Uterus (tissue), 4 donors: ENCODE results near the gene MACROD1. TPM values are rescaled to one million over a fixed set of nuclear protein-coding genes. Genes with fewer than 3 reads are reported as not detected.

Experiments
- DNase-seq, 2 donors: peaks; one replicate each; pipeline ENCODE4 v3.0.0-alpha.2; 2019 to 2020
- H3K27ac ChIP-seq, 2 donors: fragments of 200-600 bp; sonication (generic); 1 replicate in 1 of 2; 2 replicates in 1 of 2; pipeline ENCODE4 v1.5.1; 2016 to 2018
- H3K27me3 ChIP-seq, 2 donors: fragments of 200-600 bp; sonication (generic); one replicate each; pipeline ENCODE4 v1.5.1; 2018 to 2019; ENCODE audit warnings: control low read depth in 1 of 2
- H3K36me3 ChIP-seq, 2 donors: fragments of 200-600 bp; sonication (generic); one replicate each; pipeline ENCODE4 v1.5.1; 2019; ENCODE audit warnings: control low read depth in 1 of 2
- H3K4me1 ChIP-seq, 2 donors: fragments of 200-600 bp; sonication (generic); one replicate each; pipeline ENCODE4 v1.5.1; 2018 to 2019; ENCODE audit warnings: control low read depth in 1 of 2
- H3K4me3 ChIP-seq, 2 donors: fragments of 200-600 bp; sonication (generic); 1 replicate in 1 of 2; 2 replicates in 1 of 2; pipeline ENCODE4 v1.5.1; 2018 to 2019; ENCODE audit warnings: mild to moderate bottlenecking in 1 of 2
- H3K9me3 ChIP-seq, 2 donors: fragments of 200-600 bp; sonication (generic); one replicate each; pipeline ENCODE4 v1.5.1; 2019; ENCODE audit warnings: control low read depth in 1 of 2
- POLR2A ChIP-seq, 2 donors: fragments of 450-650 bp; IDR thresholded peaks; one replicate each; pipeline ENCODE4 v1.6.1; 2016; ENCODE audit warnings: antibody characterized with exemption in 2 of 2, mild to moderate bottlenecking in 1 of 2, moderate library complexity in 1 of 2
- intact Hi-C: fragments of 100-400 bp; cut with DNase I; formaldehyde crosslinking; loops from one replicate; pipeline ENCODE4 v1.15.1; 2023; ENCODE audit warnings: low total_unique reads
- total RNA-seq, 4 donors: library from RNA; depleted of rRNA in 3 of 4; stranded (reverse); fragments of >200 nt in 3 of 4; gene quantifications; one replicate each; pipeline versions ENCODE4 v1.1.0 to v1.2.4, GENCODE V29; 2014 to 2023
- TF ChIP-seq, protein P1 (sequence below), 4 experiments: fragments of 200-600 bp in 2 of 4; fragments of 450-650 bp in 2 of 4; sonication (generic) in 2 of 4; IDR thresholded peaks; one replicate each; pipeline ENCODE4 v1.5.1; 2016 to 2019; ENCODE audit warnings: antibody characterized with exemption in 4 of 4, mild to moderate bottlenecking in 2 of 4, moderate library complexity in 1 of 4
- donor health status: DM: yes; HTN: yes; CAD: no.

MACROD1 gene
- total RNA-seq, 4 donors from 2014 or later = 1.8 to 27.1 (median 6.6) TPM

DNA sequence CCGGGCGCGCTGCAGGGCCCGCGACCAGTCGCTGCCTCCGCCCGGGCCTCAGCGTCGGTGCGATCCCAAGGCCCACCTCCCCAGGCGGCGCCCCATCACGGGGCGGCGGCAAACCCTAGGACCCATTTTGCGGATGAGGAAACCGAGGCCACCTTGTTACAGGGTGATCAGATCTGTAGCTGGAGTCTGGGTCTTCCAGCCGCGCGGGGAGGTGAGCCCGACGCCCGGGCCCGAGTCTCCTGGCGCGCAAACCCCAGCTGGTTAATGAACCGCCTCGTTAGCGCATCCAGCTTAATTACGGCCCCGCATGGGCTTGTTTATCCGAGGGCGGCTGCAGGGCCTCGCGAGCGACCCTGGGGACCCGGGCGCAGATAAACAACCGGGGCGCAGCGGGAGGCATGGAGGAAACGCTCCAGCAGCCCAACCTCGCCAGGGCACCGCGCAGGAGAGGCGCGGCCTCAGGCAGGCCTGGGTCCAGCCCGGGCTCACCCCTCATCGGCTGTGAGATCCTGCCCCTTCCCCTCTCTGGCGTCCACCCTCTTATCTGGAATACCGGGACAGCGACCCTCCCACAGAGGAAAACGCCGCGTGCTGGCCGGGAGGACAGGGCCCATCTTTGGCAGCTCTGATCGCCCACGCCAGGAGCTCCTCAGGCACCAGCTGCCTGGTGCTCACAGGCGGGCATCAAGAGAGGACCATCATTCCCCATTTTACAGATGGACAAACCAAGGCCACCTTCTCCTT is 165.0 kb downstream of the MACROD1 start:
- no peaks in the 10 kb centered on the region for H3K27me3 ChIP-seq
- H3K4me1 ChIP-seq = peaks cover 0 to 19% of the 10 kb centered on the region in 2 donors
- peak overlapping the region in 1 of 2 donors; percentile 34 for H3K4me3 ChIP-seq
- no peaks in the 10 kb centered on the region for H3K9me3 ChIP-seq
- H3K36me3 ChIP-seq = no peaks in the 10 kb centered on the region
- no peak for DNase-seq
- TF ChIP-seq, protein P1, sequence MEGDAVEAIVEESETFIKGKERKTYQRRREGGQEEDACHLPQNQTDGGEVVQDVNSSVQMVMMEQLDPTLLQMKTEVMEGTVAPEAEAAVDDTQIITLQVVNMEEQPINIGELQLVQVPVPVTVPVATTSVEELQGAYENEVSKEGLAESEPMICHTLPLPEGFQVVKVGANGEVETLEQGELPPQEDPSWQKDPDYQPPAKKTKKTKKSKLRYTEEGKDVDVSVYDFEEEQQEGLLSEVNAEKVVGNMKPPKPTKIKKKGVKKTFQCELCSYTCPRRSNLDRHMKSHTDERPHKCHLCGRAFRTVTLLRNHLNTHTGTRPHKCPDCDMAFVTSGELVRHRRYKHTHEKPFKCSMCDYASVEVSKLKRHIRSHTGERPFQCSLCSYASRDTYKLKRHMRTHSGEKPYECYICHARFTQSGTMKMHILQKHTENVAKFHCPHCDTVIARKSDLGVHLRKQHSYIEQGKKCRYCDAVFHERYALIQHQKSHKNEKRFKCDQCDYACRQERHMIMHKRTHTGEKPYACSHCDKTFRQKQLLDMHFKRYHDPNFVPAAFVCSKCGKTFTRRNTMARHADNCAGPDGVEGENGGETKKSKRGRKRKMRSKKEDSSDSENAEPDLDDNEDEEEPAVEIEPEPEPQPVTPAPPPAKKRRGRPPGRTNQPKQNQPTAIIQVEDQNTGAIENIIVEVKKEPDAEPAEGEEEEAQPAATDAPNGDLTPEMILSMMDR (IDR thresholded peaks at IDR 0.05) = no peak
- no peak for TF ChIP-seq POLR2A (IDR thresholded peaks at IDR 0.05)
- intact Hi-C loops = loop anchor here (5.0 kb wide), 1 partner anchor 151 kb away; no protein-coding TSS in a partner anchor
- H3K27ac ChIP-seq = peak overlapping the region in 1 of 2 donors; percentile 19

DNA sequence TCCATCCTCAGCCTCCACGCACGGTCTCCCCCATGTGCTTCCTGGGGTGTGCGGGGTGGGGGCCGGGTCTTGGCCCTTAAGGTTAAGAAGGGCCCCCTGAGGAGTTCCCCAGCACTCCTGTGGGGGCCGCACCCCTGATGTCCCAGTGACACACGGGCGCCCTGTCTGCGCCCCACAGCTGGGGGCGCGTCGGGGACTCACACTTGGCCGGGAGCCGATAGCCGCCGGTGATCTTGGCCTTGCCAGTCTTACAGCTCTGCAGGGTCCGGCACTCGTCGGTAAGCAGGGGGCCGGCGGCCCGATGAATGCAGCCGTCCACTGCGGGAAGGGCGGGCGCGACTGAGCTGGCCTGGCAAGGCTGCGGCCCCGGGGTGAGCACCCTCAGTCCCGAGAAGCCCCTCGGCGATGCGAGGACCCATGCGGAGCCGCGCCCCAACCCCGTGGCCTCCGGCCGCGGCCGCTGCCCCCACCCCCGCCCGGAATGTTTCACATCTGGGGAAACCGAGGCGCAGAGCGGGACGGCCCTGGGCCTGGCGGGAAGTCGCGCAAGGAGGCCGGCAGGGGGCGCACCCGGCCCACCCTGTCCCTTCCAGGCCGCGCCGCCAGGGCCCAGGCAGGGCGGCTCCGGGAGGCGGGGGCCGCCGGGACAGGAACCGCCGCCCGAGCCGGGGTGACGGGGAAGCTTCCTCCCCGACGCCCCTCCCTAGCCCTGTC is 165.7 kb downstream of the MACROD1 start:
- peak; percentile 55 to 74 for DNase-seq
- Histone ChIP-seq H3K27ac (peak overlapping the region in 1 of 2 donors; percentile 19), H3K4me3 (peak overlapping the region; percentile 1 to 34), H3K27me3 (no peaks in the 10 kb centered on the region), H3K4me1 (peaks cover 0 to 19% of the 10 kb centered on the region in 2 donors), H3K36me3 (no peaks in the 10 kb centered on the region), H3K9me3 (no peaks in the 10 kb centered on the region)
- intact Hi-C loops = loop anchor here (5.0 kb wide), 1 partner anchor 152 kb away; no protein-coding TSS in a partner anchor
- peak in 1 of 2 donors; percentile 24 for TF ChIP-seq POLR2A (IDR thresholded peaks at IDR 0.05)
- TF ChIP-seq, protein P1 (IDR thresholded peaks at IDR 0.05) = peak; percentile 71 to 98 (median 90)

DNA sequence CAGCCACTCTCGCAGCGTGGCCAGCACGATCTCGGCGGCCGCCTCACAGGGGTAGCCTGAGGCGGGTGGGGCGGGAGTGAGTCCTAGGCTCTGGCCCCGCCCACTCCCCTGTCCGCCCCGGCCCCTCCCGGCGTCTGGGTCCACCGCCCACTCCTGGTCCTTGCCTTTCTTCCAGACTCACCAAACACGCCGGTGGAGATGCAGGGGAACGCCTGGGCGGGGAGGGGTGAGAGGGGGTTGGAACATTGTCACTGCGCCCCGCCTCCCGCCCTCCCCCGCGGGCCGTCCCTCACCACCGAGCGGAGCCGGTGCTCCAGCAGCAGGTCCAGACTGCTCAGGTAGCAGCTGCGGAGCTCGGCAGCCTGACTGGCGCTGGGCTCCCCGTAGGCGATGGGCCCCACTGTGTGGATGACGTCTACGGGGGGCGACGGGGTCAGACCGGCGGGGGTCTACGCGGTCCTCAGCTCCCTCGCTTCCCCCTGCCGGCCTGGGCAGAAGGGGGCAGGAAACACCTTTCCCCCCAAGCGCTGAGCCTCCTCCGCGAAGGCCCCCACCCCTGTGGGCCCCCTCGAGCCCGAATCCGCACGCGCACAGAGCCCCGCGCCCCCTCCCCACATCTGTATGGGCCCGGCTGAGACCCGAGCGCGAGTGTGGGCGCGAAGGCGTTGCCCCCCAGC is 166.4 kb downstream of the MACROD1 start:
- H3K9me3 ChIP-seq = no peaks in the 10 kb centered on the region
- TF ChIP-seq POLR2A (IDR thresholded peaks at IDR 0.05) = no peak
- TF ChIP-seq, protein P1 (IDR thresholded peaks at IDR 0.05) = no peak
- no peak overlapping the region for H3K27ac ChIP-seq
- H3K4me1 ChIP-seq = peaks cover 0 to 19% of the 10 kb centered on the region in 2 donors
- intact Hi-C loops = loop anchor here (5.0 kb wide), 1 partner anchor 153 kb away; no protein-coding TSS in a partner anchor
- H3K36me3 ChIP-seq = no peaks in the 10 kb centered on the region
- DNase-seq = peak; percentile 56 to 69
- peak overlapping the region; percentile 1 to 34 for H3K4me3 ChIP-seq
- no peaks in the 10 kb centered on the region for H3K27me3 ChIP-seq

DNA sequence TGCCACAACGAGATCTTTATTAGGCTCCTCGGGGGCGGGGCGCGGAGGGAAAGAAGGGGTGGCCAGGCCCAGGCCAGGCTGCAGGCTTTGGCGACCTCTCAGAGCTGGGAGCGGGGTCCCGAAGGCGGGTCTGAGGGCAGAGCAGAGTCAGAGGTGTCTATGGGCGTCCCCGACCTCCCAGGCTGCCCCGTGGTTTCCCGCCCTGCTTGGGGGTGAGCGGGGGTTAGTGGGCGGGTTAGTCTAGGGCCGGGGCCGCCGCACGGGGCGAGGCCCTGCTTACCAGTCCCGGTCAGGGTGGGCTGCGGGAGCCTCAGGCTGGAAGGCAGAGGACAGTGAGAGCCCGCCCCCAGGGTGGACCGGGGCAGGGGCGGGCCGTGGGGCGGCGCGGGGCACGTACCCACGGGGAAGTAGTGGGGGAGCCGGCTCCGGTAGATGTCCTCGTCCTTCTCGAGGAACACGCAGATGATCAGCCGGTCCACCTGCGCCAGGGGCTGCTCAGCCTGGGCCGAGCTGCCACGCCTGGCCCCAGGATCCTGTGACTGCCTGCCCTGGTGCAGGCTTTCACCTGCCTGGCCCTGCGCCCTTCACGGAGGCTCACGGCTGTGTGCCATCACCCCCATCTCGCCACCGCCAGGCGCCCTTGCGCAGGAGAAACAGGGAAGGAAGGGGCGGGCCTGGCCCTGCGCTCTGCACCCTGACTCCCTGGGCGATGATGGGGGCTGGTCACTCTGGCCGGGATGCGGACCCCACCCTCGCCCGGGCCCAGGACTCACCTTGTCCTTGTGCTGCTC is 167.2 kb downstream of the MACROD1 start:
- Histone ChIP-seq H3K36me3 (no peaks in the 10 kb centered on the region), H3K27me3 (no peaks in the 10 kb centered on the region), H3K9me3 (no peaks in the 10 kb centered on the region), H3K4me3 (no peak overlapping the region), H3K27ac (no peak overlapping the region), H3K4me1 (peaks cover 0 to 19% of the 10 kb centered on the region in 2 donors)
- TF ChIP-seq, protein P1 (IDR thresholded peaks at IDR 0.05) = no peak
- no peak for TF ChIP-seq POLR2A (IDR thresholded peaks at IDR 0.05)
- DNase-seq = peak in 1 of 2 donors; percentile 28
- intact Hi-C loops = no loop called here
